GM18505 (cell line): Measurements from ENCODE around the gene MYCT1.
"Not testable (repeated sequence)": the region's sequence is repeated elsewhere in the genome, so short reads cannot be mapped to it uniquely, and the experiment has no call there.

Experiments used
- ATAC-seq: cut with Tn5 transposase; IDR thresholded peaks from one replicate; pipeline ENCODE4 v1.9.1; 2021; ENCODE audit not compliant: unreplicated experiment
- POLR2A ChIP-seq: IDR thresholded peaks from 4 replicates; pipeline ENCODE4 v1.6.1; 2011; ENCODE audit warnings: borderline replicate concordance; ENCODE audit not compliant: insufficient read depth, insufficient read length; ENCODE audit errors: extremely low read depth

MYCT1 gene

GRCh38 chr6:152701081-152701862, 3.6 kb downstream of the MYCT1 start:
- TF ChIP-seq POLR2A = no peak
- ATAC-seq = no peak

- no peak for TF ChIP-seq POLR2A
- ATAC-seq = no peak
Measured at GRCh38 chr6:152701863-152702401, 4.2 kb downstream of the MYCT1 start.

- not testable (repeated sequence) for ATAC-seq
Measured at GRCh38 chr6:152703750-152704149, 6.1 kb downstream of the MYCT1 start.

GRCh38 chr6:152705327-152705726, 7.6 kb downstream of the MYCT1 start:
- no peak for TF ChIP-seq POLR2A
- ATAC-seq = no peak

GRCh38 chr6:152716322-152716721, 18.6 kb downstream of the MYCT1 start:
- no peak for TF ChIP-seq POLR2A
- no peak for ATAC-seq

- no peak for ATAC-seq
Measured at GRCh38 chr6:152720974-152721373, 23.3 kb downstream of the MYCT1 start.

GRCh38 chr6:152721956-152722355, 24.3 kb downstream of the MYCT1 start:
- no peak for TF ChIP-seq POLR2A
- ATAC-seq = no peak

More at GRCh38 chr6:152720974-152721373, 23.3 kb downstream of the MYCT1 start:
- no peak for TF ChIP-seq POLR2A

- no peak for ATAC-seq
- no peak for TF ChIP-seq POLR2A
Measured at GRCh38 chr6:152723398-152723797, 25.7 kb downstream of the MYCT1 start.

- ATAC-seq = no peak
- no peak for TF ChIP-seq POLR2A
Measured at GRCh38 chr6:152726313-152726712, 28.6 kb downstream of the MYCT1 start.

- ATAC-seq = no peak
- TF ChIP-seq POLR2A = no peak
Measured at GRCh38 chr6:152727507-152727906, 29.8 kb downstream of the MYCT1 start.

- no peak for ATAC-seq
- no peak for TF ChIP-seq POLR2A
Measured at GRCh38 chr6:152734630-152735029, 36.9 kb downstream of the MYCT1 start.

GRCh38 chr6:152736687-152737273, 39.1 kb downstream of the MYCT1 start:
- no peak for ATAC-seq

GRCh38 chr6:152745509-152746171, 47.9 kb downstream of the MYCT1 start:
- no peak for TF ChIP-seq POLR2A
- ATAC-seq = no peak

More at GRCh38 chr6:152736687-152737273, 39.1 kb downstream of the MYCT1 start:
- TF ChIP-seq POLR2A = no peak

- TF ChIP-seq POLR2A = no peak
- ATAC-seq = no peak
Measured at GRCh38 chr6:152746172-152746553, 48.5 kb downstream of the MYCT1 start.
